Stimulated activated CD4-positive, alpha-beta T cell treated with anti-CD3 and anti-CD28 coated beads, Interleukin-1b, Interleukin-23, amount 100 ng/mL, for 48 hours (primary cell): ENCODE data around the gene MPC2.
"Not testable (repeated sequence)": the region's sequence is repeated elsewhere in the genome, so short reads cannot be mapped to it uniquely, and the experiment has no call there.

Source experiments
- DNase-seq: peaks from one replicate; pipeline ENCODE4 v3.0.0-alpha.2; 2020

The MPC2 gene

DNA sequence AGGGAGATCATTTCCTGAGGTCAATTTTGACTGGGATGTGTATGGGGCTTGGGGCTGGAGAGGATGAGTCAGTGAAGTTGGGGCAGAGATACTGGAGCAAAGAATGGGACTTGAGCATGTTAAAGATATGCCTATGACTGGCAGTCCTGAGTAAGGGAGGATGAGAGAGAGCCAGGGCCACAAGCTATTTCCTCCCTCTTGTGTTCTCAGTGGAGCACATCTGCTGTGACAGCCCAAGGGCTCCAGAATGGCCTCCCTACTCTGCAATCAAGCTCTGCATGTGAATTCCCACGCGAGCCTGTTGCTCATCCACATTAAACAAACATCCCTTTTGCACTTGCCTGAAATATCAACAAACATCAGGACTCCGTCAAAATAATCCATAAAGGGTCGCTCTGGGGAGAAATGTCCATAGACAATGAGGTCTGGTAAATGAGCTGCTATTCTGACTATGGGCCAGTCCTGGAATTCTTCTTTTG, 32.2 kb downstream of the MPC2 start:
- no peak for DNase-seq

DNA sequence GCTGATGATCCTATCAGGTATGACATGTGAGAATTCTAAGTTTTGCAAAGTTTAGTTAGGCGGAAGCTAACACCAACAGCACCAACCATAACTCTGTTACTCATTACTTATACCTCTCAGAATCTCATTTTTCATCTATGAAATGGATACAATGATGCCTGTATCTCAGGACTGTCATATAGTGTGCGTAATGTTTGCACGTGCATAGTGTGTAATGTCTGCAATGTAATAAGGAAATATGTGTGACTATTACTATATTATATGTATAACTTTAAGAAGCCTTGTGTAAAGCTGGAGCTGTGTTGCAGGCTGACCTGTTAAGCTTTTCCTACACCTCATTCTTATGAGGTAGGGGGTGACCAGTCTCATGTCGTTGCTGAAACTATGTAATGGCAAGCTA, 36.0 kb downstream of the MPC2 start:
- no peak for DNase-seq

DNA sequence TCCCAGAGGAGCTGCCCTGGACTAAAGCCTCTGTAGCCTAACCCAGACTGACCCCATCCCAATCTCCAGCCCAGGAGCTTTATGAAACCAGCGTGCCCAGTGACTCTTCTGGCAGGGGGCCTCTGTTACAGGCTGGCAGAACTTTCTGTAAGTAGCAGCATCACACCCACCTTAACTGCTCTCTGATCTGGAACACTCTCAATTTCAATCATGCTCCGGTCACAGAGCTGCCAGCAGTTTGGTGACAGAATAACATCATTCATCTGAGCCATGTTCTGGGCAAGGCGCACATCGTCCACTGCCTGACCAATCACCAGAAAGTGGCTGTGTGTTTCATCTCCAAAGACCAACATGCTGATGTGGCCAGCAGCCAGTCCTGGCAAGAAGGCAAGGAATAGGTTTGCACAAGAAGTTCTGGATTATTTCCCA, 37.6 kb downstream of the MPC2 start:
- DNase-seq = no peak

- no peak for DNase-seq
Observed at GRCh38 chr1:167898578-167899222, 38.2 kb downstream of the MPC2 start.

DNA sequence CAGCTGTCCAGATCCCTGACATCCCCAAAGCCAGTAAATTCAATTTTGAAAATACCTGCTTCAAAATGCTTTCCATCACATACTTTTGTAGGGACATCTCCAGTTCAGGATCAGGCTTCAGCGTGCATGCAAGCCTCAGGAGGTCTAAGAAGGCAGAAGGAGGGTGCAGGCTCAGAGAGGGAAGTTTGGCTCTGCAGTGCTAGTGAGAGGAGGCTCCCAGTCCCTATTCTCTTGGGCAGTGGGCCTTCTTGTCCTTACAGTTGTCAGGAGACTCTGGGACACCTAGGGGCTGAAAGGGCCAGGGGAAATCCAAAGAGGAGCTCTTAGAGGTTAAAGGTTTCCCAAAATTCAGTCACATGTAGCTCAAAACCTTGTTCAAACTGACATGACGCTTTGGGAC, 43.1 kb downstream of the MPC2 start:
- DNase-seq = no peak

DNA sequence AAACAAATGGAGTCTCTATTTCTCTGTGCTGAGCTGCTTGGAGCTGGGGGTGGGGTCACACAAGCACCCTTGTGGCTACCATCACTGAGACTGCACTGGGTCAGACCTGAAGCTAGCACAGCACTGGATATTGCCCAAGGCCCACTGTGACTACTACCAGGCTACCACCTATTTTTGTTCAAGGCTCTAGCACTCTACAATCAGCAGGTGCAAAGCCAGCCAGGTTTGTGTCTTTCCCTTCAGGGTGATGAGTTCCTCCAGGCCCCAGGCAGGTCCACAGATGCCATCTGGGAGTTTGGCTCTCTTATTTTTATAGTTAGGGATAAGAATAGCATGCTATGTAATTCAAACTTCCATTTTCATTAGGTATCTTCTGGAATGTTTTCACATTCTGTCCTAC, 46.5 kb downstream of the MPC2 start:
- no peak for DNase-seq

- DNase-seq = not testable (repeated sequence)
Observed at GRCh38 chr1:167887187-167887586, 49.7 kb downstream of the MPC2 start.

DNA sequence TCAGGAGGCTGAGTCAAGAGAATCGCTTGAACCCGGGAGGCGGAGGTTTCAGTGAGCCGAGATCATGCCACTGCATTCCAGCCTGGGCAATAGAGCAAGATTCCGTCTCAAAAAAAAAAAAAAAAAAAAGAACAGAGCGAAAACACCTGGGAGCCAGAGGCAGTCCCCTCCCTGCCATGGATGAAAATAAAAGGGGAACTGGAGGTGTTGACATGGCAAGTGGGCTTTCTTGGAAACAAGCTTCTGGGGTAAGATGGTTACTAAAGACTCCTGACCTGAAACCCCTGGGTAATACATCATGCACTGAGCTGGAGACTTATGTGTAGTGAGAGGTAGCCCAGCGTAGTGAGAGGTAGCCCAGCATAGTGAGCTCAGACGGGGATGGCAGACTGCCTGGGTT, 54.5 kb downstream of the MPC2 start:
- DNase-seq = no peak

DNA sequence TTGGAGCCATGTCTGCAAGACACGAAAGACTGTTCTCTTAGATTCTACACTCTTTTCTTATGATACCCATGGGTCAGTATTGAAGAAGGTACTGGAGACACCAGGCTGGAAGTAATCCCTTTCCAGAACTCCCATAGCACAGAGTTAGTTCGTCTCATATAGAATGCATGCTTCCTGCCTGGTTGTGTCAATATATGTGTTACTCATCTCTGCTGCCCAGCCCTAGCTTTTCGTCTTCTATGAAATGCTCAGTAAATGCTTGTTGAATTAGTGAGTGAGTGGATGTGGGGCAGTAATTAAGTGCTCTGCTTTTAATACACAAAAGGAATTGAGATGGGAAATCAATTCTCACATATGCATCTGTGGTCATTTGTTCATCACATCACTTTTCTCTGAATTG, 55.1 kb downstream of the MPC2 start:
- DNase-seq = no peak

DNA sequence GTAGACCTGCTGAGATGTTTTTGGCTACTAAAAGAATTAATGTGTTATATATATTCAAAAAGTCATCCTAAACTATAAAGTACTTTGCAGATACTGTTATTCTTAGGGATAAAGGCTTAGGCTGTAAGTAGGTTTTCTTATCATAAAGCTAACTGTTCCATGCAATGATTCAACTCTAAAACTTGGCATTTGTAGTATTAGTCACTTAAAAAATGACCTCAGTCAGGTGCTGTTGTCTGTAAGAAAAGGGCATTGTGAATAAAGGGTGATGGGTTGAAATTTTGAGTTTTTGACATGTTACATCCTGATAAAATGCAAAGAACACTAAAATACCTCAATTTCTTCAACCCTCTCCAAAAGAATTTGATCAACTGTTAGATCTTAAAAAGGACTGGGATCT, 55.8 kb downstream of the MPC2 start:
- no peak for DNase-seq

DNA sequence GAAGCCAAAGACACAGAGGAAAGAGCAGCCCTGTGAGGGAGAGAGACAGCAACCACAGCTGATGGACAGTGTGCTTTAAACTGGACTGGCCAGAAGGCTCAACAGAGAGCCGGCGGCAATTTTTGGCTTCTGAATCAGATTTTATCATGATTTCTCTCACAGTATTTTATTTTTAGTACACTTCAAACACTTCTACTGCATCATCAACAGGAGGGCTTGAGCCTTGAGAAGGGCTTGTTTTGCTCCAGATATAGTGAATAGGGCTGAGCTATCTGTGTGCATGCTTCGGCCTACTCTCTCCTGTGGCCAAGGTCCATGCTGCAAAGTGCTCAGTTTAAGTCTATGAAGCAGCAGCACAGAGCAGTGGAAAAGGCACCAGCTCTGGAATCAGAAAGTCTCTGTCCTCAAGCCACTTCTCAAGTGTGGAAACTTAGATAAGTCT, 56.3 kb downstream of the MPC2 start:
- no peak for DNase-seq

DNA sequence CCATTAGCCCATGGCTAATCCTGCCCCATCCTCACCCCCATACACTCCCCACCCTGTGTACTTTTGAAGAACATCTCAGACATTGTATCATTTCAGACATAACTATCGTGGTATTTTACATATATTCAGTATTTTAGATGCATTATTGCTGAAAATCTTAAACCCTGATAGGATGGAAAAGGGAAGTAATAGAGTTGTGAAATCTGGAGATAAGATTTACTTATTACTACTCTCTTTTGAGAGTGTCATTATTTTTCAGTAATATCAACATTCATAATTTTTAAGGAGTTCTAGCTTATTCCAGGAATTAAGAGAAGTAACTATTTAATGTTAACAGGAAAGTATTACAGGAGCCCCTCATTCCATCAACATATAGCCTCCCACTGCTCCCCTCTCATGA, 57.4 kb downstream of the MPC2 start:
- no peak for DNase-seq

GRCh38 chr1:167878372-167879160, 58.3 kb downstream of the MPC2 start:
- no peak for DNase-seq

DNA sequence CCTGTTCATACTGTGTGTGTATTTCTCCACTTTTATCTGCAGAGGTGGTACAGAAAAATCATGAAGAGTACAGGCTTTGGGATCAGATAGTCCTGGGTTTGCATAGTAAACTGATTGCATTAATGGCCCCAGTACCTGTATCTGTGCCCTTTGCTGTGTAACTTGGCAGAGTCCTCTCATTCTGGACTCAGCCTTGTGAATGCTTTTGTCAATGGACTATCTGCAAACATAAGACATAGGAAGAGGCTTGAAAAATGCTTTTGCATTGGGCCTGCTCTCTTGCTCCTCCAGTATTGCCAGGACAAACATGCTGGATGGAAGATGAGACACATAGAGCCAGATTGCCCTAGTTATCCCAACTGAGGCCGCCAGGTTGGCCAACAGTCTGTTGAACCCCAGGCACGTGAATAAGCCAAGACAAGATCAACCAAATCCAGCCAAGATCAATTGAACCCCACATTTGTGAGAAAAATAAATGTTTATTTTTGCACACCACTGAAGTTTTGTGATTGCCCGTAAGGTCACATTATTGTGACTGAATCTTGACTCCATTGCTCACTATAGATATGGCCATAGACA, 60.2 kb downstream of the MPC2 start:
- no peak for DNase-seq

- no peak for DNase-seq
Observed at GRCh38 chr1:167871331-167871730, 65.5 kb downstream of the MPC2 start.

GRCh38 chr1:167869157-167870001, 67.5 kb downstream of the MPC2 start:
- not testable (repeated sequence) for DNase-seq

DNA sequence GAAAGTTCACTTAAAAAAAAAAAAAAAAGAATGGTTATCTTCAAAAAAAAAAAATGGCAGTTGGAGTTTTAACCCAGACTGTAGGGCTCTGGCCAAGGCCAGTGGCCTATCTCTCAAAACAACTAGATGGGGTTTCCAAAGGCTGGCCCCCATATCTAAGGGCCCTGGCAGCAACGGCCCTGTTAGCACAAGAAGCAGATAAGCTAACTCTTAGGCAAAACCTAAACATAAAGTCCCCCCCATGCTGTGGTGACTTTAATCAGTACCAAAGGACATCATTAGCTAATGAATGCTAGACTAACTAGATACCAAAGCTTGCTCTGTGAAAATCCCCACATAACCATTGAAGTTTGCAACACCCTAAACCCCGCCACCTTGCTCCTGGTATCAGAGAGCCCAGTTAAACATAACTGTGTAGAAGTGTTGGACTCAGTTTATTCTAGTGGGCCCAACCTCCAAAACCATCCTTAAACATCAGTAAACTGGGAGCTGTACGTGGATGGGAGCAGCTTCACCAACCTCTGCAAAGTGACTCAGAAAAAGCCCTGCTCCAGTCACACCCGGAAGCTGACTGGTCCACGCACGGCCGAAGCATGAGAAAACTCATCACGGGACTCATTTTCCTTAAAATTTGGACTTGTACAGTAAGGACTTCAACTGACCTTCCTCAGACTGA, 70.0 kb downstream of the MPC2 start:
- DNase-seq = not testable (repeated sequence)
